Activated naive CD8-positive, alpha-beta T cell treated with anti-CD3 and anti-CD28 coated beads, Interleukin-2, amount 50 U/mL, for 16 hours (primary cell): ENCODE results near the gene SERPINB10.

ENCODE experiments used
- DNase-seq: peaks from one replicate; pipeline ENCODE4 v3.0.0-alpha.2; 2020; ENCODE audit warnings: low read depth, low spot score

Gene SERPINB10, protein sequence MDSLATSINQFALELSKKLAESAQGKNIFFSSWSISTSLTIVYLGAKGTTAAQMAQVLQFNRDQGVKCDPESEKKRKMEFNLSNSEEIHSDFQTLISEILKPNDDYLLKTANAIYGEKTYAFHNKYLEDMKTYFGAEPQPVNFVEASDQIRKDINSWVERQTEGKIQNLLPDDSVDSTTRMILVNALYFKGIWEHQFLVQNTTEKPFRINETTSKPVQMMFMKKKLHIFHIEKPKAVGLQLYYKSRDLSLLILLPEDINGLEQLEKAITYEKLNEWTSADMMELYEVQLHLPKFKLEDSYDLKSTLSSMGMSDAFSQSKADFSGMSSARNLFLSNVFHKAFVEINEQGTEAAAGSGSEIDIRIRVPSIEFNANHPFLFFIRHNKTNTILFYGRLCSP

DNA sequence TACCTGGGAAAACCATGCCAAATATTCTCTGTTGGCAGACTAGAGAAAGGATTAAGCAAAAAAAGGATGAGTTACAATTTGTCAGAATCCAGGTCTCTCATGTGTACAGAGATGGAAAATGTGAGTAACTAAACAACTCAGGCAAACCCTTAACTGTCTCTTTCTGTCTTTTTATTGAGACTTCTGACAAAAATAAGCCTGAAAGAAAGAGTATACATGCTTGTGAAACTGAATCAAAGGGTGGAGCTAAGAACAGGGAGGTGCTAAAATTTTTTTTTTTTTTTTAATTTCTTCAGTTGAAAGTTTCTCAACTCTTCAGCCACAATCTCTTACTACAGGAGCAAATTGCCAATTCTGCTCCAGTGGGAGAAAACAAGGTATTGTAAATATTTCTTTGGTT is at the start of gene SERPINB10:
SERPINB10 (plus strand) TSS at position 295 of the 400 bp plus-strand sequence. CDS start 7,553 bp downstream, outside the sequence.
- no peak for DNase-seq

GRCh38 chr18:63858456-63858855 is 49.3 kb upstream of the SERPINB10 start:
- DNase-seq = no peak

DNA sequence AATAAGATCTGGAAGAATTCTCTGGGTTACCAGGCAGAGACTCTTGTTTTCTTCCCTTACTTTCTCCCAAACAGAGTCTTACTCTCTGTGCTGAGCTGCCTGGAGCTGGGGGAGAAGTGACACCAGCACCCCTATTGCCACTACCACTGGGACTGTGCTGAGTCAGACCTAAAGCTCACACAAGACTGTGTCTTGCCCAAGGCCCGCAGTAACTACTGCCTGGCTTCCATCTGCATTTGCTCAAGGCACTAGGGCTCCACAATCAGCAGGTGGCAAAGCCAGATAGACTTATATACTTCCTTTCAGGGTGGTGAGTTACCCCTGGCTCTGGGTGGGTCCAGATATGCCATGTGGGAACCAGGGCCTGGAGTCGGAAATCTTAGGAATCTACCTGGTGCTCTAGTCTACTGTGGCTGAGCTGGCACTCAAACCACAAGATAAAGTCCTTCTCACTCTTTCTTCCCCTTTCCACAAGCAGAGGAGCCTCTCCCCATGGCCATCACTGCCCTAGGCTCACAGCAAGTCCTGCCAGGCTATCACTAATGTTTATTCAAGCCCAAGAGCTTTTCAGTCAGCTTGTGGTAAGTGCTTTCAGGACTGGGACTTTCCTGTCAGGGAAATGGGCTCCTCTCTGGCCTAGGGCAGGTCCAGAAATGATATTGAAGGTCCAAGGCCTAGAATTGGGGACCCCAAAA is 47.8 kb upstream of the SERPINB10 start:
- DNase-seq = no peak

DNA sequence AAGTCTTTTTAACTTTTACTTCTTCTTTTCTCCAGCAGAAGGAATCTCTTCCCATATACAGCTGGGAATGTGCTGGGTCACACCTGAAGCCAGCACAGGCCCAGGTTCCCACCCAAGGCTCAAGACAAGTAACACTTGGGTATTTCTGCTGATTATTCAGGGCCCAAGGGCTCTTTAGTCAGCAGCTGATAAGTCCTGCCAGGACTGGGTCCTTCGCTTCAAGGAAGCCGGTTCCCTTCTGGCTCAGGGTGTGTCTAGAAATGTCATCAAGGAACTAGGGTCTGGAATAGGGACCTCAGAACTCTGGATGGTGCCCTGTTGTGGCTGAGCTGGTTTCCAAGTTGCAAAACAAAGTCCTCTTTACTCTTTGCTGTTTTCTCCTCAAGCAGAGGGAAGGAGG is 47.2 kb upstream of the SERPINB10 start:
- no peak for DNase-seq

- DNase-seq = no peak
Measured at GRCh38 chr18:63867368-63868125, 40.2 kb upstream of the SERPINB10 start.

DNA sequence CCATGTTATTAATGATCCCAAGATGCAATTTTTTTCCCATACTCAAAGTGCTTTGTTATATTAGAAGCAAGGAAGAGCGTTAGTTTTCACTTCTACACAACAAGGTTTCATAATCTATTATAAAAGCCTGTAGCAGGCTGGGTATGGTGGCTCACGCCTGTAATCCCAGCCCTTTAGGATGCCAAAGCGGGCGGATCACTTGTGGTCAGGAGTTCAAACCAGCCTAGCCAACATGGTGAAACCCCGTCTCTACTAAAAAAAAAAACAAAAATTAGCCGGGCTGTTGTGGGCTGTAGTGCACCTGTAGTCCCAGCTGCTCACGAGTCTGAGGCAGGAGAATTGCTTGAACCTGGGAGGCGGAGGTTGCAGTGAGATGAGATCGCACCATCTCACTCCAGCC is 39.2 kb upstream of the SERPINB10 start:
- no peak for DNase-seq

DNA sequence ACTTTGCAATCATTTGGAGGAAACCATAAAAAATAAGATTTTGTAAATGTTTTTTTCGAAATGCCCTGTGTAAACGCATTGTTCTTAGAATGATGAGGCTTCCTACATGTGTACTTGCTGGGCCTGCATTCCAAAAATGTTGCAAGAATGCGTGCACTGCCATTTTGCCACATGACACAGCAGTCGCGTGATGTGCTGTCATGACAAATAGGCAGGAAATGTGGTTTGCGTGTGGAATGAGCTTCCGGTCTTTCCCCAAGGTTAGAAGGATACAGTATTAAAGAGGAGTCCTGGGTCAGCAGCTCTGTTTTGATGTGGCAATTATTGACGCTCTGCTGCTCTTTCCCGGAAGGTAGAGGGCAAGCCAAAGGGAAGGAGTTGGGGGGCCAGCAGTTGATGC is 38.4 kb upstream of the SERPINB10 start:
- DNase-seq = no peak

DNA sequence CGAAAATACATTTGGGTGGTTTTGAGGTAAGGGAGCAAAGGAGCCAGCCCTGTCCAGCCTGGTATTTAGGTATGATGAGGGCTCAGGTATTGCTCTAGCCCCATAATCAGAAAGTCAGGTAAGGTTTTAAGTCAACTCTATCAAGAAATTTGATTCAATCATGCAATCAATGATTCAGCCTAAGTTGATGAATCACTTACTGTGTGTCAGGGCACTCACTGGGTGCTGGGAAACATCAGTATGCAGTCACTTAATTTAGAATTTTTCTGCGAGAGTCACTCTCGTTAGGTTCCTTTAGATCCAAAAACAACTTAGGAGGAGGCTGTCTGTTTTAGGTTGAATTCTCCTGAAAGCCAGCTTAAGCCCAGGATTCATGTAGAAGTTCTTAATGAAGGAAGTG is 37.9 kb upstream of the SERPINB10 start:
- no peak for DNase-seq

- DNase-seq = no peak
Measured at GRCh38 chr18:63871836-63872235, 35.9 kb upstream of the SERPINB10 start.

DNA sequence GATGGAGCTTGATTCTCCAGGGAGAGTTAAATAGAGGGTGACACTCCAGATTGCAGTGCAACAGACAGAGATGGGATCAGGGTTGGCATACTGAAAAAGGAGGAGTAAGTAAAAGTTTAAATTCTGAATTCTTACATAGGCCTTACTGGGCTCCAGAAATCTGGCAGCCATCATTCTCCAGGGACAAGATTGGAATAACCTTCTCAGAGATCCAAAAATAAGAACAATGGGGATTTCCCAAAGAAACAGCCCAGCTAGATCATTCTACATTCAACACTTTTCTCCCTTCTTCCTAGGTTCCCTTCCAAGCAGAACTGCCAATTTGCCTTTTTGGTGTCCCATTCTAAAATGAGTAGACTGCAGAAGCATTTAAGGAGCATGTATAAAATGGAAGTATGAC is 35.2 kb upstream of the SERPINB10 start:
- no peak for DNase-seq

GRCh38 chr18:63878343-63878742 is 29.4 kb upstream of the SERPINB10 start:
- DNase-seq = no peak

DNA sequence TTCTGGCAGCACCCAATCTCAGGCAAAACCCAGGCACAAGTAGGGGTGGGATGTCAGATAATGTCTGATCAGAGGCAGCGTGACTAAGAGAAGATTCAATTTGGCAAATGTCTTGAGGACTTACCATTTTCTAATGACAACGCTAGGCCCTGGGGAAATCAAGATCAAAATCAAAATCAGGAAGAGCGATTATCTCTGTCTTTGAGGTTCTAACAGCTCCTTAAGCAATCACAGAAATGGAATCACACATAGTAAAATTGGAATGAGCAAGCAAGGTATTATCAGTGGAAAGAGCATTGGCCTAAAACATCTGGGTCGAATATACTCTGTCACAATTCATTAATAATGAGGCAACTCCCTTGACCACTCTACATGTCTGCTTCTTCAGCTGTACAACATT is 28.8 kb upstream of the SERPINB10 start:
- DNase-seq = no peak

- DNase-seq = no peak
Measured at GRCh38 chr18:63879709-63880108, 28.0 kb upstream of the SERPINB10 start.

GRCh38 chr18:63881851-63882250 is 25.9 kb upstream of the SERPINB10 start:
- no peak for DNase-seq

DNA sequence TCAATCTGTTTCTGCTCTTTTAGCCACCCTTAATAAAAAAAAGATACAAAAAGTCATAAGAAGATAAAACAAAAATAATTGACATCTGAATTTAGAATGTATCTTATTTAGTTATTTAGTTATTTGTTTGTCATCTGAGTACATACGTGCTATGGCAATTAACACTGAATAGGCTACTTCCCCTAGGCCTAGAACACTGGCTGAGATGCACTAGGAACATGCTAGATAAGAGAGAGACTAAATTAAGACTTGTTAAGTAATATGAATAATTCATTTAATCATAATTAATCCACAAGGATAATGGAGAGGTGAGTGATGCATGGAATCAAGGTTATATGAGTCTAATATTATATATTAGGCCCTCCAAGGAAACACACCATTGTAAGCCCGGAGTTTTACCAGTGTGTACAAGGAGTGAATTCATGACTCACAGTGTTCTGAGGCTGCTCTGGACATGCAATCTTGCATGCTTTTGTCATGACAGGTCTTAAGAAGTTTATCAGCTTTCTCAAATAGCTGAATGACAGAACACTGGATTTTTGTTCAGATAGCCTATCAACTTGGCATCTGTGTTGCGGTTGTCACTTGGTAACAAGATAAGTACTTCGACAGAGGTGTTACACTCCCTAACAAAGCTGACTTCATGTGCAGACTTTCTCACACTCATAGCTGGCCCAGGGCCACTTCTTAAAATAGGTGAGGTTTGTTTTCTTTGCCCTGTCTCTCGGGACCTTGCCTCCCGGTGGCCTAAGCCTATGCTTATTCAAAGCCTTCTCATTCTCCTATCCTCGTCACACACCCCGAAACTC is 25.2 kb upstream of the SERPINB10 start:
- no peak for DNase-seq

DNA sequence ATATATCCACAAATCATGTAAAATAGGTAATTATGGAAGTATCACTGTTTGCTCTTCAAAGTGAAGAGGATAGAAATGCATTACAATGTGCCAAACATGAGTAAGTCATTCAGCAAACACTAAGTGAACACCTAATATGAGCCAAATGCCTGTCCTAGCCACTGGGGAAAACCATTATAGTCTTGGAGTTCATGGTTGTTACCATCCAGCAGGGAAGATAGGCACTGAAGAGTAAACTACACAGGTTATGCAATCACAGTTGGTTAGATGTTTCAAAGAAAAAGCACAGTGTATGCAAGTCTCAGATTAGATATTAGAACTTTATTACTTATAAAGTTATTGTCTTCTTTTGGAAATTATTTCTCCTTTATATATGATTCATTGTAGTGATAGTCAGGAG is 24.1 kb upstream of the SERPINB10 start:
- DNase-seq = no peak

DNA sequence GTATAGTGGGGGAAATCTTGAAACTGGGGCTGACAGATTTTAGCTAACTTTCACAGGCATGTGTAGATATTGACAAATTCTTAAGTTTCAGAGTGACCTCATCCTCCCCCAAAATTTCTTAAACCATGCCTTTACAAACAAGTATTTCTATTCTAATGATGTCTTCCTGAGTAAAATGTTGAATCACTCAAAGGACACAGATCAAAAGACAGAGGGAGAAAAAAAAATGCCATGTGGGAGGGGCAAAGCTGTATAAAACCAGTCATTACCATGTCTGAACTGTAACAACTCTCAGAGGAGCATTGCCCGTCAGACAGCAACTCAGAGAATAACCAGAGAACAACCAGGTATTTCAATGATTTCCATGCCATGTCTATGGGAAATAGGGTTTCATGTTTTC is 20.3 kb upstream of the SERPINB10 start, which contains the start of gene SERPINB2:
SERPINB2 (plus strand) TSS at position 282 of the 400 bp plus-strand sequence. CDS start 3,740 bp downstream, outside the sequence.
- DNase-seq = no peak

GRCh38 chr18:63888470-63889190 is 19.1 kb upstream of the SERPINB10 start:
- DNase-seq = no peak

DNA sequence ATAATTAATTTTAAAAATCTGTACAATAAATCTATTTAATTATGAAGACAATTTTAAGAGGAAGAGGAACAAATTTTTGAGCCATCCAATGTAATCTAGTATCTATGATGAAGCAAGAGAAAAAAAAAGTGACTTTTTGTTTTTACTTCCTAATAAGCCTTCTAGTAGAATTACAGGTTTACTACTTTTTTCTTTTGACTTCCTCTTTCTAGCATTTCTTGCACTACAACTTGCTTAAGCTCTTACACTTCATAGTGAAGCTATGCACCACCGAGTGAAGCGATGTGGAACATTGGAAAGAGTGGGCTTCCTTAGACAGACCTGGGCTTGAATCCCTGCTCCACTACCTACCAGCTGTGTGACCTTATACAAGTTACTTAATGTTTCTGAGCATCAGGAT is 18.1 kb upstream of the SERPINB10 start:
- DNase-seq = no peak

DNA sequence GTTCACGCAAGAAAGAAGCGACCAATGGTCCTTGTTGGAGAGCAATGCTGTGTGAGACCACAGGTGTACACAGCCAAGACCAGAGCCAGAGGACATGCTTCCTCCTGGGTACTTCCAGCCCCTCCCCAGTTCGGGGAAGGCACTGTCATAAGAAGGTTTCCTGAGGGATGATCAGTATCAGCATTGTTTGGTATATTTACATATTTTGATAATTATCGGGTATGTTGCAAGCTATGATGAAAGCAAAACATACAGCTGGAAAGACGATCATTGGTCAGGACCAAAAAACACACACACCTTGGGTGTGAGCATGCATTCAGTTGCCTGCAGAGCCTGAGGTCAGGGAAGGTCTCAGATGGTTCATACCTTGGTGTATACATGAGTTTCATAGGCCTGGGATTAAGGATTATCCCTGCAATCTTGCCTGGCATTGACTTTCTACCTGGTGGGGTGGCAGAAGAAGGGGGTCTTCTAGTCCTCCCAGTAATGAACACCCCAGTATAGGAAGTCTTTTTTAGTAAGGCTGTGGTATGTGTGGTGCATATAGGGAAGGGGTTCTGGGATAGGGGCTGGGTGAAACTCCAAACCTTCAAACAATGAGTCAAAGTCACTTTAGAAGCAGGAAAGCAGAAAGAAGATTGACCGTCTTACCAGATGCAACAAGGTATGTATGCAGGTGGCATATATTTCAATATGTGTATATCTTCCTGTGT is 17.4 kb upstream of the SERPINB10 start:
- no peak for DNase-seq
